IPS-18a (cell line): ENCODE measurements around the gene ZFHX3.

Source experiments
- H3K27ac ChIP-seq: one replicate; pipeline ENCODE4 v1.5.1; 2013; ENCODE audit warnings: low read length
- H3K27me3 ChIP-seq: one replicate; pipeline ENCODE4 v1.6.1; 2013; ENCODE audit warnings: mild to moderate bottlenecking, low read length; ENCODE audit not compliant: control insufficient read depth, insufficient read depth
- H3K36me3 ChIP-seq: one replicate; pipeline ENCODE4 v1.6.1; 2013; ENCODE audit warnings: low read depth, low read length; ENCODE audit not compliant: control insufficient read depth
- H3K4me1 ChIP-seq: one replicate; pipeline ENCODE4 v1.6.1; 2013; ENCODE audit warnings: low read depth, low read length; ENCODE audit not compliant: control insufficient read depth
- H3K4me3 ChIP-seq: one replicate; pipeline ENCODE4 v1.5.1; 2013; ENCODE audit warnings: low read length
- H3K9ac ChIP-seq: one replicate; pipeline ENCODE4 v1.6.1; 2013; ENCODE audit warnings: mild to moderate bottlenecking, low read length, moderate library complexity
- H3K9me3 ChIP-seq: one replicate; pipeline ENCODE4 v1.6.1; 2013; ENCODE audit warnings: low read depth, low read length; ENCODE audit not compliant: control insufficient read depth

ZFHX3 gene, protein sequence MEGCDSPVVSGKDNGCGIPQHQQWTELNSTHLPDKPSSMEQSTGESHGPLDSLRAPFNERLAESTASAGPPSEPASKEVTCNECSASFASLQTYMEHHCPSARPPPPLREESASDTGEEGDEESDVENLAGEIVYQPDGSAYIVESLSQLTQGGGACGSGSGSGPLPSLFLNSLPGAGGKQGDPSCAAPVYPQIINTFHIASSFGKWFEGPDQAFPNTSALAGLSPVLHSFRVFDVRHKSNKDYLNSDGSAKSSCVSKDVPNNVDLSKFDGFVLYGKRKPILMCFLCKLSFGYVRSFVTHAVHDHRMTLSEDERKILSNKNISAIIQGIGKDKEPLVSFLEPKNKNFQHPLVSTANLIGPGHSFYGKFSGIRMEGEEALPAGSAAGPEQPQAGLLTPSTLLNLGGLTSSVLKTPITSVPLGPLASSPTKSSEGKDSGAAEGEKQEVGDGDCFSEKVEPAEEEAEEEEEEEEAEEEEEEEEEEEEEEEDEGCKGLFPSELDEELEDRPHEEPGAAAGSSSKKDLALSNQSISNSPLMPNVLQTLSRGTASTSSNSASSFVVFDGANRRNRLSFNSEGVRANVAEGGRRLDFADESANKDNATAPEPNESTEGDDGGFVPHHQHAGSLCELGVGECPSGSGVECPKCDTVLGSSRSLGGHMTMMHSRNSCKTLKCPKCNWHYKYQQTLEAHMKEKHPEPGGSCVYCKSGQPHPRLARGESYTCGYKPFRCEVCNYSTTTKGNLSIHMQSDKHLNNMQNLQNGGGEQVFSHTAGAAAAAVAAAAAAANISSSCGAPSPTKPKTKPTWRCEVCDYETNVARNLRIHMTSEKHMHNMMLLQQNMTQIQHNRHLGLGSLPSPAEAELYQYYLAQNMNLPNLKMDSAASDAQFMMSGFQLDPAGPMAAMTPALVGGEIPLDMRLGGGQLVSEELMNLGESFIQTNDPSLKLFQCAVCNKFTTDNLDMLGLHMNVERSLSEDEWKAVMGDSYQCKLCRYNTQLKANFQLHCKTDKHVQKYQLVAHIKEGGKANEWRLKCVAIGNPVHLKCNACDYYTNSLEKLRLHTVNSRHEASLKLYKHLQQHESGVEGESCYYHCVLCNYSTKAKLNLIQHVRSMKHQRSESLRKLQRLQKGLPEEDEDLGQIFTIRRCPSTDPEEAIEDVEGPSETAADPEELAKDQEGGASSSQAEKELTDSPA (N-terminal part only)

DNA sequence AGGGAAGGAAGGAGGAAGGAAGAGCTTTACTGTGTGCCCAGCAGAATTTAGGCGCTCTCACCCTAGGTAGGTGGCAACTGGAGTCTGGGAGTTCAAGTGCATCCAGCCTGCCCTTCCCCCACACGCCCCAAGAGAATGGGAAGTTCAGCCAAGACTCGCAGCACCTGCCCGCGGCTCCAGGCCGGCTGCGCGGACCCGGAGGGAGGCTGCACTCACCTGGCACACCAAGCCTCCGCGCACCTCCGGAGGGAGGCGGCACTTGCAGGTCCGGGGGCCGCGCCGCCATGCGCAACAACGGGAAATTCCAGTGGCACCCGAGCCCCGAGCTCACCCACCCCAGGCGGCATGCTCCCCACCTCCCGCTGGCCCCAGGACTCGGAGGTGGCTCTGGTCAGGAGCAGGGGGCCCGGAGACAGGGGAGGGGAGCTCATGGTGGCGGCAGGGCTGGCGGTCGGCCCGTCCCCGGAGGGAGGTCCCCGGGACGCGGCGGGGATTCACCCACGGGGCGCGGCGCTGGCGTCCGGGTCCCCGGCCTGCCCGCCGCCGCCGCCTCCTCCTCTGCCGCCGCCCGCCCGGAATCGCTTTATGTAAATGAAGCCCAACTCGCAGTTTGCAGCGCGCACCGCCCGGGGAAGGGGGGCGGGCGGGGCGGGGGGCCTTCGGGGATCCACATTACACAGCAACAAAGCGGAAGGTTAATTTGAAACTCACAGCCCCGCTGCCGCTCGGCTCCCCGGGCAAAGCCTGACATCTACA lies at the start of gene ZFHX3:
Gene ZFHX3, minus strand, starts transcription at position 593 of the 756 bp plus-strand sequence. CDS start 87,983 bp downstream, outside the sequence.
- Histone ChIP-seq H3K27me3 (peaks cover 96% of the 10 kb centered on the region), H3K27ac (no peak within 1 kb of the TSS), H3K9ac (no peak within 1 kb of the TSS)

DNA sequence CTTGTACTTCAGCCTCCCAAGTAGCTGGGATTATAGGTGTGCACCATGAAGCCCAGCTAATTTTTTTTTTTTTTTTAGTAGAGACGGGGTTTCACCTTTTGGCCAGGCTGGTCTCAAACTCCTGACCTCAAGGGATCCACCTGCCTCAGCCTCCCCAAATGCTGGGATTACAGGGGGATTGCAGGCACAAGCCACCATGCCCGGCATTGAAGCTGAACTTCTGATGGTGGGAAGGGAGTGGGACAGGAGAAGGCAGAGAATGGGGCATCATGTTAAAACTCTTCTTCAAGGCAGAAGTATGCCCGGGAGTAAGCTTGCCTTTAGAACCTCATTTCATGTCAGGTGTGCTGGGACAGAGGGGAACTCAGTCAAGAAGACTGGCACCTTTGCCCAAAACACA lies 48.6 kb upstream of the ZFHX3 start:
- Histone ChIP-seq H3K36me3 (no peaks in the 10 kb centered on the region), H3K9me3 (no peaks in the 10 kb centered on the region), H3K9ac (no peak overlapping the region), H3K27me3 (no peaks in the 10 kb centered on the region), H3K27ac (no peak overlapping the region), H3K4me1 (no peaks in the 10 kb centered on the region), H3K4me3 (no peak overlapping the region)

More for the DNA sequence above, at the start of gene ZFHX3:
- Histone ChIP-seq H3K9me3 (no peaks in the 10 kb centered on the region), H3K36me3 (no peaks in the 10 kb centered on the region), H3K4me3 (peak within 1 kb of the TSS; percentile 42), H3K4me1 (peaks cover 26% of the 10 kb centered on the region)

DNA sequence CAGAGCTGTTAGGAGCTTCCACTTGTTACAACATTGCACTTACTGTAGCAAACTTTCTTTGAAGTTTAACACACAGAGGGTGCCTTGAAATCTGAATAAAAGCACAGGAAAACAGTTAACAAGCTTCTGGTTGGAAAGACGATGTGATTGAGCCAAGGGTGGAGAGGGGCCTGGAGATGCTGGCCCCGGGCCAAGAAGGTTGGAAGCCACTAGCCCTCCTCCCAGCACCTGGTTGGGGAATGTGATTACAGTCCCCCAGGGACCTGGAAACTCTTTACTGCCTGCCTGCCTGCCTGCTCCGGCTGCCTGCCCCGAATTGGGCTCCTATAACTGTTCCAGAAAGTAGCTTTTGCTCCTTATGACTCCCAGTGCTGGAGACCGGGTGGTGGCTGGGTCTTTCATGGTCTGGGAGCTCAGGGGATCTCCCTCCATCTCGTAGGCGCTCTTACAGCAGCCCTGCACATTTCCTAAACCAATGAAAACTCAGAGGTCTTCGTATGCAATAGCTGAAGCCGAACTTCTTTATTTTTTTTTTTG lies 48.0 kb upstream of the ZFHX3 start:
- no peaks in the 10 kb centered on the region for H3K27me3 ChIP-seq
- H3K4me3 ChIP-seq: no peak overlapping the region
- no peak overlapping the region for H3K27ac ChIP-seq
- H3K4me1 ChIP-seq: no peaks in the 10 kb centered on the region
- H3K9me3 ChIP-seq: no peaks in the 10 kb centered on the region
- H3K36me3 ChIP-seq: no peaks in the 10 kb centered on the region
- H3K9ac ChIP-seq: no peak overlapping the region

DNA sequence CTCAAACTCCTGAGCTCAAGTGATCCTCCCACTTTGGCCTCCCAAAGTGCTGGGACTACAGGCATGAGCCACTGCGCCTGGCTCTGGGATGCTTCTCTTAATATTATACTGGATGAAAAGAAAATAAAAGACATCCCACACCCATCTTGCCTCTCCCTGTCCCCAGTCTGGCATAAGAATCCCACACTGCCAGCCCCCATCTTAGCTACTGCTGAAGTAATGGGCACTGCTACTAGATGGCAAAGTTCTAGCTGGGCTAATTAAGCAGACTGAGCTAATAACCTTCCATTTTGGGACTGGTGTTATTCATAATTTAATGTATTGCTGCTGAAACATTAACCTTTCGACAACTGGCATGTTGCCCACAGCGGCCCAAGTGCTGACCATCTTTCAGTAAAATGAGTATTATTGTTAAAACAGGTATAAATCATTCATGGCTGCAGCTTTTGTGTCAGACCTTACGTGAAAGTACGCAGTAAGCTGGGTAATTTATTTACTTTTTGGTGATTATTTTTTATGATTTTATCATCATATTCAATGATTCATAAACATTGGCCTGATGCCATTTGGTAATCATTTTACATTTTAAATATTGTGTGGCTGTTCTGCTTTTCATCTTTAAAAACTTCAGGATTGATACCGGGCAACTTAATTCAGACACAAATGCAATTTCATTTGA lies 47.4 kb upstream of the ZFHX3 start:
- Histone ChIP-seq H3K27ac (no peak overlapping the region), H3K9me3 (no peaks in the 10 kb centered on the region), H3K4me3 (no peak overlapping the region), H3K4me1 (no peaks in the 10 kb centered on the region), H3K9ac (no peak overlapping the region), H3K36me3 (no peaks in the 10 kb centered on the region), H3K27me3 (no peaks in the 10 kb centered on the region)

DNA sequence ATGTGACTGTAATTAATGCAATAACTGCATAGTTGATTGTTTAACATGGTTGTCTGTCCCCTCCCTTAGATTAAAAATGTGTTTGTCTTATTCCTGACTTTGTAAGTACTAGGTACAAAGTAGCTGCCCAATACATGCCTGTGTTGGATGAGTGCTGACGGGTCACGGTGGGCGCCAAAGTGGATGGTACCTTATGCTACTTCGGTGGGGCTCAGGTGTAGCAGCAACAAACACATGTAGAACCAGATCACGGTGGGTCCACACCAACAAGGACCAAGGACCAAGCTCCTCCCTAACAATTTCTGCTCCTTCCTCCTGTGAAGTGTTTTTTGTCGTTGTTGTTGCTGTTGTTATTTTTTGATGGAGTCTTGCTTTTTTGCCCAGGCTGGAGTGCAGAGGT lies 46.4 kb upstream of the ZFHX3 start:
- Histone ChIP-seq H3K36me3 (no peaks in the 10 kb centered on the region), H3K4me1 (no peaks in the 10 kb centered on the region), H3K27me3 (no peaks in the 10 kb centered on the region), H3K9ac (no peak overlapping the region), H3K9me3 (no peaks in the 10 kb centered on the region), H3K27ac (no peak overlapping the region), H3K4me3 (no peak overlapping the region)

DNA sequence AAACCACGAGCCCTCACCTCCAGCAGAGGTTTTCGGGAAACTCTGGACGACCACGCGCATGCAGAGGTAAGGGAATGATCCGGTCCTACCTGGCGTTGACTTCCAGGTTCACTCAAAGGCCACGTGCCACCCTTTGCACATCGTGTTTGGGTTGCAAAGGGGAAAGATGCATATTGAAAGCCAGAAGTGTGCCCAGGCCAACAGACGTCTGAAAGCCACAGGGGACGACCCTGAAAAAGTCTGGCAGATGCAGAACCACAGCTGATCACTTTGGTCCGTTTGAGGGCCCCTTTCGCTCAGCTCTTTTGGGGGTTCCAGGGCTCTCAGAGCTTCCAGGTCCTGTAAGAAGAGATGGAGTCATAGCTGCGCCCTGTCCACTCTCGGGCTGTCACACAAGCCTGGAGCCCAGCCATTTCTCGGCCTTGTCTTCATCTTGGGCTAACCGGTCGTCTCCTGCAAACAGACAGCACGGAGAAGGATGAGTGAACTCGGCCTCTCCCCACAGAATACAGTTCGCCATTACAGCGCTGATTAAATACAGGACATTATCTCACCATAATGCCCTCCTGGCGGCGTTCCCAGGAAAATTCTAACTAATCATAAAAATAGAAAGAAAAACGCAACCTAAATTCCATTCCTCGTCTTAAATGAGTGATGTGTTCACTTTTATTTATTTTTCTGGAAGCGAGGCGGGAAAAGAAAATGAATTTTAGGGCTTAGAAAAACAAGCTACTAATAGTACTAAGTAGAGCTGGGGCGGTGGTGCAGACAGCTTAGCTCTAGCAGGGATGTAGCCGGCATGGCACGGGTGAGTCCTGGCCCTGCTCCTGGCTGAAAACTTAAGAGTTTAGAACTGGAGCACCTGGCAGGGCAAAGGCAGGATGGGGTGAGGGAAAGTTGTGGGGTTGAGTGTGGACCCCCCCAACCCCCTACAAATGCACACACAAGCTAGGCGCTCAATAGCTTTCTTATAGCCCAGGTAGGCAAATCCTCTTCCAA lies 45.5 kb upstream of the ZFHX3 start:
- Histone ChIP-seq H3K27me3 (no peaks in the 10 kb centered on the region), H3K4me1 (no peaks in the 10 kb centered on the region), H3K27ac (no peak overlapping the region), H3K9me3 (no peaks in the 10 kb centered on the region), H3K4me3 (no peak overlapping the region), H3K9ac (no peak overlapping the region), H3K36me3 (no peaks in the 10 kb centered on the region)

DNA sequence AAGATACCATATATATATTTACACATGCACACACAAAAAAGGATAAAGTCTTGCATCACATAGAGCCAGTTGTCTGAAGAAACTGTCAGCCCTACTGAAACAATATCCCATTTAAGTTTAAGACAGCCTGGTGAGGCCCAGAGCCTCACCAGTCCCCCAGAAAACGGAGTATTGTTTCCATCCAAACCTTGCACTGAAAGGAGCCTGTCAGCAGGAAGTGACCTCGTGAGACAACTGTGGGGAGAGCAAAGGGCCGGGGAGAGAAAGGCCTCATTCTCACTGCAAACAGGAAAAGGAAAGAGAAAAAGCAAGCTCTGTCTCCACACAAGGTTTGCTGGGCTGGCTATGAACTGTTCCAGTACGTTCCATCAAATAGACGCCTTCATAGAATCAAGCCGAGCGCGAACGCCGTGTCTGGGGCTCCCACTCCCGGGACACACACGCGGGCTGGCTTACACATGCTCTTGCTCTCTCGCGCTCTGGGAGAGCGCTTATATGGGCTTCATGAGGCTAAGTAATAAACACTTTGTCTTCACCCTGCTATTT lies 44.4 kb upstream of the ZFHX3 start:
- Histone ChIP-seq H3K9ac (no peak overlapping the region), H3K27me3 (no peaks in the 10 kb centered on the region), H3K36me3 (no peaks in the 10 kb centered on the region), H3K4me3 (no peak overlapping the region), H3K4me1 (no peaks in the 10 kb centered on the region), H3K9me3 (no peaks in the 10 kb centered on the region), H3K27ac (no peak overlapping the region)

DNA sequence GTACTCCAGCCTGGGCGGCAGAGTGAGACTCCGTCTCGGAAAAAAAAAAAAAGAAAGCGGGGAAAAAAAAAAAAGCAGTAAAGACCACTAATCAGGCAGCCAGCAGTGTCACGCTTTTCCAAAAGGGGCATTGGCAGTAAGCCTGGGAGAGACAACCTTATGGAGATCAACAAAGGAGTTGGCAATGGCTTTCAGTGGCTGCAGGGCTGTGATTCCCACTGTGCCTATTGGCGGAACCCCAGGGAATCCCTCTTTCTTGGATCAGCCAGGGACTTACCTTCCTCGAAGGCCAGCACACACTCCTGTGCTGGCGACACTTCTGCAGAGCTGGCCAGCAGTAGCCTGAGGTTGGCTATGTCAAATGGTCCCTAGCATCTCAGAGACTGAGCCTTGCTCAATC lies 43.2 kb upstream of the ZFHX3 start:
- H3K9me3 ChIP-seq: no peaks in the 10 kb centered on the region
- H3K4me3 ChIP-seq: no peak overlapping the region
- no peaks in the 10 kb centered on the region for H3K4me1 ChIP-seq
- H3K9ac ChIP-seq: no peak overlapping the region
- H3K36me3 ChIP-seq: no peaks in the 10 kb centered on the region
- H3K27ac ChIP-seq: no peak overlapping the region
- H3K27me3 ChIP-seq: no peaks in the 10 kb centered on the region

DNA sequence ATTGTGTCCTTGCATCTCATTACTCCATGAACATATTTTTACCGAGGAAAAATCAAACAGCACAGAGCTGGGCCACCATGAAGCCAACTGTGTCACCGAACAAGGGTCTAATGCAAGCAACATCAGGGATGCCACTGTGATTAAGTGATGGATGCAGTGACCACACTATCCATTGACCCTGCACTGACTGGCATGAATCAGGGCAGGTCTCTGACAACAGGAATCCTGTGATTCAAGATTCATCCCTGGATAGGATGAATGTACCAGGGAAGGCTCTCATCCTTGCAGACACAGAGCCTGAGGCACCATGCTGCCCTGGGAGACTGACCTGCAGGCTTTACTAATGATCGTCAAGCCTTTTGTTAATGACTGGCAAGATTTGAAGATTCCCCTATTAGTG lies 41.5 kb upstream of the ZFHX3 start:
- no peaks in the 10 kb centered on the region for H3K4me1 ChIP-seq
- no peaks in the 10 kb centered on the region for H3K27me3 ChIP-seq
- H3K9ac ChIP-seq: no peak overlapping the region
- no peak overlapping the region for H3K27ac ChIP-seq
- no peaks in the 10 kb centered on the region for H3K36me3 ChIP-seq
- no peaks in the 10 kb centered on the region for H3K9me3 ChIP-seq
- H3K4me3 ChIP-seq: no peak overlapping the region
